Measurements from ENCODE around the gene SOX6. TPM values are rescaled to one million over a fixed set of nuclear protein-coding genes. Genes with fewer than 3 reads are reported as not detected.

SOX6 gene
- total RNA-seq, 1 donor from 2014 or later, result 1.4 TPM

DNA sequence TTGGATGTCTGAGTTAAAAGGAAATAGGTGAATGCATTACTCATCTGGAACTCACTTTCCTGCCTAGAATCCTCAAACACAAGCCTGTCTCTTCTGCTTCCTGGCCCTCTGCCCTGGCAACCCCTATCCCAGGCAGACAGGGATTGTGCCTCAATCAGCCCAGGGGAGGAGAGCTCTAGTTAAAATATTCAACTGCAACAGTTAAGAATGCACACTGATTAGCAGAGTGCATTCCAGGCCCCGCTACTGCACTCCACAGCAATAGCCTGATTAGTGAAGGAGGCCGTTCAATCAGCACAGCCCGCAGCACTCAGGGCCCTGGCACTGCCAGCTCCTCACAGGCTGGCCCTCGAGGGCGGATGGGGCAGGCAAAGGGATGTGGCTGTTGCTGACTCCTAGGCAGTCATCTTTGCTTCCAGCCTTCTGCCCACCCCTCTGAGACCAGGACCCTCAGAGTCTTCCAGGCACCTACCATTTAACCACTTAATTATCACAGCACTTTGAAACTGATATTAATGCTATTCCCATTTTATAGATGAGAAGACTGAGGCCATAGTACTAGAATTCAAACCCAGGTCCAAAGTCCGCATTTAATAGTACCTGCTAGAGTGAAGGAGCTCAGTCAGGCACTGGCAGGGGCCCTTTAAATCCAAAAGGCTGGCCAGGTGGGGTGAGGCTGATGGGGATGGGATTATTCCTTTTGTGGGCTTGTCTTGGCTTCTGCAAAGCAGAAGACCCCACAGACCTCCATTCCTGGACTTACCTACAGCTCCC is 435.3 kb downstream of the SOX6 start:
- DNase-seq, result no peak
- H3K27ac Mint-ChIP-seq (ENCODE audit: unreplicated experiment), result no peak overlapping the region
- no peaks in the 10 kb centered on the region for H3K4me1 Mint-ChIP-seq (ENCODE audit: low read depth, unreplicated experiment)
- TF ChIP-seq, protein P1, sequence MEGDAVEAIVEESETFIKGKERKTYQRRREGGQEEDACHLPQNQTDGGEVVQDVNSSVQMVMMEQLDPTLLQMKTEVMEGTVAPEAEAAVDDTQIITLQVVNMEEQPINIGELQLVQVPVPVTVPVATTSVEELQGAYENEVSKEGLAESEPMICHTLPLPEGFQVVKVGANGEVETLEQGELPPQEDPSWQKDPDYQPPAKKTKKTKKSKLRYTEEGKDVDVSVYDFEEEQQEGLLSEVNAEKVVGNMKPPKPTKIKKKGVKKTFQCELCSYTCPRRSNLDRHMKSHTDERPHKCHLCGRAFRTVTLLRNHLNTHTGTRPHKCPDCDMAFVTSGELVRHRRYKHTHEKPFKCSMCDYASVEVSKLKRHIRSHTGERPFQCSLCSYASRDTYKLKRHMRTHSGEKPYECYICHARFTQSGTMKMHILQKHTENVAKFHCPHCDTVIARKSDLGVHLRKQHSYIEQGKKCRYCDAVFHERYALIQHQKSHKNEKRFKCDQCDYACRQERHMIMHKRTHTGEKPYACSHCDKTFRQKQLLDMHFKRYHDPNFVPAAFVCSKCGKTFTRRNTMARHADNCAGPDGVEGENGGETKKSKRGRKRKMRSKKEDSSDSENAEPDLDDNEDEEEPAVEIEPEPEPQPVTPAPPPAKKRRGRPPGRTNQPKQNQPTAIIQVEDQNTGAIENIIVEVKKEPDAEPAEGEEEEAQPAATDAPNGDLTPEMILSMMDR (IDR thresholded peaks at IDR 0.05; ENCODE audit: partially characterized antibody, unreplicated experiment), result no peak
- no peaks in the 10 kb centered on the region for H3K27me3 Mint-ChIP-seq (ENCODE audit: unreplicated experiment)
- no peaks in the 10 kb centered on the region for H3K9me3 Mint-ChIP-seq (ENCODE audit: unreplicated experiment)
- H3K4me3 Mint-ChIP-seq (ENCODE audit: unreplicated experiment), result no peak overlapping the region
- H3K36me3 Mint-ChIP-seq (ENCODE audit: unreplicated experiment), result no peaks in the 10 kb centered on the region

DNA sequence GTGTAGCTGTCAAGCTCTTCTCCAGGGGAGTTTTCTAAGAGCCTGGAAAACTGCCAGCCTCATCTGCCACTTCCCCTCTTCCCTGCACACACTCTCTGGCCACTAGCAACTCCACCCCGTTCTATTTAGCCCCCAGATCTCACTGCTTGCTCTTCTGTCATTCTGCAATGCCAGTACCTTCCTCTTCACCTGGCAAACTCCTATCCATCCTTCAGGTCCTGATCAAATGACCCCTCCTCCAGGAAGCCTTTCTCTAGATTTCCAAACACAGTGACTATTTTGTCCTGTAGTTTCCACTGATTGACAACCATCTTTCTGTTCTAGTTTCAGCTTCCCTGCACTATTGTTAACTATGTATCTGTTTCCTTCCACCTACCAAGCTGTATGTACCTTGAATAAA is 437.7 kb downstream of the SOX6 start:
- TF ChIP-seq, protein P1 (IDR thresholded peaks at IDR 0.05; ENCODE audit: partially characterized antibody, unreplicated experiment), result no peak
- Mint-ChIP-seq H3K27me3 (ENCODE audit: unreplicated experiment) (no peaks in the 10 kb centered on the region), H3K4me1 (ENCODE audit: low read depth, unreplicated experiment) (no peaks in the 10 kb centered on the region), H3K9me3 (ENCODE audit: unreplicated experiment) (no peaks in the 10 kb centered on the region), H3K27ac (ENCODE audit: unreplicated experiment) (no peak overlapping the region), H3K36me3 (ENCODE audit: unreplicated experiment) (no peaks in the 10 kb centered on the region), H3K4me3 (ENCODE audit: unreplicated experiment) (no peak overlapping the region)
- no peak for DNase-seq

DNA sequence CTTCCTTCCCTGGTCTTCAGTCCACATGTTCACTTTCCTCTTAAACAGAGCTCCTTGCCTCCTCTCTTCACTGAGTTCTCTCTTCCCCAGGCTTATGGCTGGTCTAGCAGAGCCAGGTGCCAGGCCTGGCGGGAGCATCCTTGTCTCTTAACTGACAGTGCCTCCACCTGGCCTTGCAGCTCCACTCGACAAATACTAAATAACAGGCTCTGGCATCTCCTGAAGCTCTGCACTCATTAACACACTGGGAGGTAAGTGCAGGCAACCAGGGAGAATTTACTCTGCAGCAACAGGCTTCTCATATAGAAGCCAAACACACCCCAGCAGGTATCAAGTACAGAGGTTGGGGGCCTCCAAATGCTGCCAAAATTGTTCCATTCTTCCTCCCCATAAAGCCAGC is 438.1 kb downstream of the SOX6 start:
- no peaks in the 10 kb centered on the region for H3K4me1 Mint-ChIP-seq (ENCODE audit: low read depth, unreplicated experiment)
- H3K27ac Mint-ChIP-seq (ENCODE audit: unreplicated experiment), result no peak overlapping the region
- no peaks in the 10 kb centered on the region for H3K9me3 Mint-ChIP-seq (ENCODE audit: unreplicated experiment)
- no peak overlapping the region for H3K4me3 Mint-ChIP-seq (ENCODE audit: unreplicated experiment)
- no peak for DNase-seq
- no peaks in the 10 kb centered on the region for H3K36me3 Mint-ChIP-seq (ENCODE audit: unreplicated experiment)
- H3K27me3 Mint-ChIP-seq (ENCODE audit: unreplicated experiment), result no peaks in the 10 kb centered on the region
- TF ChIP-seq, protein P1 (IDR thresholded peaks at IDR 0.05; ENCODE audit: partially characterized antibody, unreplicated experiment), result no peak
